Measurements from ENCODE around the gene AGO1. TPM values are rescaled to one million over a fixed set of nuclear protein-coding genes. Genes with fewer than 3 reads are reported as not detected.

The AGO1 gene
- total RNA-seq, 1 experiment from 2014 or later: 36.2 TPM

DNA sequence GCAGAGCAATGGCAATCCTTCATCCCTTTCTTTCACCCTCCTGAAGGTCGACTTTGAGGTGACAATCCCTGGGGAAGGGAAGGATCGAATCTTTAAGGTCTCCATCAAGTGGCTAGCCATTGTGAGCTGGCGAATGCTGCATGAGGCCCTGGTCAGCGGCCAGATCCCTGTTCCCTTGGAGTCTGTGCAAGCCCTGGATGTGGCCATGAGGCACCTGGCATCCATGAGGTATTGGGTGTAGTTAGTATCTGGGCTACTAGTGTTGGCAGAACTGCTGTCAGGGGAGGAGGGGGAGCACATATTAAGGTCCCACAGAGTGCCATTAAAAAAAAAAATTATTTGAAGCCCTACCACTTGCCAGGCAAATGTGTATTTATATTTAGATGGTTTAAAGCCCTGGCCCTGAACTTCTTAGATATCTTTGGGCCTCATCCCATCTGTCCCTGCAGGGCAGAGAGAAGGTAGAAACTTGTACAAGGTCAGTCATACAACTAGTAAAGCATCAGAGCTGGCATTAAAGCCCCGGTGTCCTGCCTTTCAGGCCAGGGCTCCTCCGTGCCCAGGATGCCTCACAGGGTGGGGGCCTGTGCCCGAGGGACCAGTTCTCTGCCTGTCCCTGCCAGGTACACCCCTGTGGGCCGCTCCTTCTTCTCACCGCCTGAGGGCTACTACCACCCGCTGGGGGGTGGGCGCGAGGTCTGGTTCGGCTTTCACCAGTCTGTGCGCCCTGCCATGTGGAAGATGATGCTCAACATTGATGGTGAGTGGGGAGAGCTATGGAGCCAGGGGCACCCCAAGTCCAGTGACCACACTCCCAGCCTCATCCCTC lies 10.3 kb downstream of the AGO1 start:
- H3K4me2 ChIP-seq (ENCODE audit: low read length): no peak overlapping the region
- ChIA-PET RAD21 (ENCODE audit: low non-redundant PET in 1 of 2, low total read pairs in 2 of 2, uncharacterized antibody in 2 of 2, unreplicated experiment in 2 of 2) (no interaction called here), CTCF (no interaction called here)

More for the DNA sequence above, 10.3 kb downstream of the AGO1 start:
- intact Hi-C loops (cut with micrococcal nuclease): no loop called here
- no peak for ATAC-seq
- TF ChIP-seq EZH2phosphoT487 (IDR thresholded peaks at IDR 0.05; ENCODE audit: borderline replicate concordance) (no peak), EGR1 (IDR thresholded peaks at IDR 0.05; ENCODE audit: low read depth) (no peak), FOSL1 (IDR thresholded peaks at IDR 0.05; ENCODE audit: low read depth) (no peak), ZFX (IDR thresholded peaks at IDR 0.05) (no peak), CBX3 (IDR thresholded peaks at IDR 0.05; ENCODE audit: low read depth) (no peak)
- TF ChIP-seq, protein P1, sequence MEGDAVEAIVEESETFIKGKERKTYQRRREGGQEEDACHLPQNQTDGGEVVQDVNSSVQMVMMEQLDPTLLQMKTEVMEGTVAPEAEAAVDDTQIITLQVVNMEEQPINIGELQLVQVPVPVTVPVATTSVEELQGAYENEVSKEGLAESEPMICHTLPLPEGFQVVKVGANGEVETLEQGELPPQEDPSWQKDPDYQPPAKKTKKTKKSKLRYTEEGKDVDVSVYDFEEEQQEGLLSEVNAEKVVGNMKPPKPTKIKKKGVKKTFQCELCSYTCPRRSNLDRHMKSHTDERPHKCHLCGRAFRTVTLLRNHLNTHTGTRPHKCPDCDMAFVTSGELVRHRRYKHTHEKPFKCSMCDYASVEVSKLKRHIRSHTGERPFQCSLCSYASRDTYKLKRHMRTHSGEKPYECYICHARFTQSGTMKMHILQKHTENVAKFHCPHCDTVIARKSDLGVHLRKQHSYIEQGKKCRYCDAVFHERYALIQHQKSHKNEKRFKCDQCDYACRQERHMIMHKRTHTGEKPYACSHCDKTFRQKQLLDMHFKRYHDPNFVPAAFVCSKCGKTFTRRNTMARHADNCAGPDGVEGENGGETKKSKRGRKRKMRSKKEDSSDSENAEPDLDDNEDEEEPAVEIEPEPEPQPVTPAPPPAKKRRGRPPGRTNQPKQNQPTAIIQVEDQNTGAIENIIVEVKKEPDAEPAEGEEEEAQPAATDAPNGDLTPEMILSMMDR (IDR thresholded peaks at IDR 0.05 in 2 of 3, conservative IDR thresholded peaks at IDR 0.05 in 1 of 3; ENCODE audit: borderline replicate concordance in 1 of 3, insufficient read depth in 1 of 3, low read depth in 2 of 3, low read length in 2 of 3): no peak
- TF ChIP-seq, protein P2, sequence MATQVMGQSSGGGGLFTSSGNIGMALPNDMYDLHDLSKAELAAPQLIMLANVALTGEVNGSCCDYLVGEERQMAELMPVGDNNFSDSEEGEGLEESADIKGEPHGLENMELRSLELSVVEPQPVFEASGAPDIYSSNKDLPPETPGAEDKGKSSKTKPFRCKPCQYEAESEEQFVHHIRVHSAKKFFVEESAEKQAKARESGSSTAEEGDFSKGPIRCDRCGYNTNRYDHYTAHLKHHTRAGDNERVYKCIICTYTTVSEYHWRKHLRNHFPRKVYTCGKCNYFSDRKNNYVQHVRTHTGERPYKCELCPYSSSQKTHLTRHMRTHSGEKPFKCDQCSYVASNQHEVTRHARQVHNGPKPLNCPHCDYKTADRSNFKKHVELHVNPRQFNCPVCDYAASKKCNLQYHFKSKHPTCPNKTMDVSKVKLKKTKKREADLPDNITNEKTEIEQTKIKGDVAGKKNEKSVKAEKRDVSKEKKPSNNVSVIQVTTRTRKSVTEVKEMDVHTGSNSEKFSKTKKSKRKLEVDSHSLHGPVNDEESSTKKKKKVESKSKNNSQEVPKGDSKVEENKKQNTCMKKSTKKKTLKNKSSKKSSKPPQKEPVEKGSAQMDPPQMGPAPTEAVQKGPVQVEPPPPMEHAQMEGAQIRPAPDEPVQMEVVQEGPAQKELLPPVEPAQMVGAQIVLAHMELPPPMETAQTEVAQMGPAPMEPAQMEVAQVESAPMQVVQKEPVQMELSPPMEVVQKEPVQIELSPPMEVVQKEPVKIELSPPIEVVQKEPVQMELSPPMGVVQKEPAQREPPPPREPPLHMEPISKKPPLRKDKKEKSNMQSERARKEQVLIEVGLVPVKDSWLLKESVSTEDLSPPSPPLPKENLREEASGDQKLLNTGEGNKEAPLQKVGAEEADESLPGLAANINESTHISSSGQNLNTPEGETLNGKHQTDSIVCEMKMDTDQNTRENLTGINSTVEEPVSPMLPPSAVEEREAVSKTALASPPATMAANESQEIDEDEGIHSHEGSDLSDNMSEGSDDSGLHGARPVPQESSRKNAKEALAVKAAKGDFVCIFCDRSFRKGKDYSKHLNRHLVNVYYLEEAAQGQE (IDR thresholded peaks at IDR 0.05; ENCODE audit: low read depth): no peak
- Histone ChIP-seq H4K20me1 (ENCODE audit: insufficient read depth) (no peaks in the 10 kb centered on the region), H3K36me3 (ENCODE audit: control insufficient read depth in 1 of 2, insufficient read depth in 2 of 2, low read length in 2 of 2) (peaks cover 15 to 39% of the 10 kb centered on the region in 2 experiments; a peak in 3 of 4 replicates), H2AFZ (ENCODE audit: low read depth, low read length, poor library complexity, severe bottlenecking) (no peak overlapping the region), H3K9ac (ENCODE audit: low read length) (no peak overlapping the region), H3K27ac (ENCODE audit: low read depth, low read length) (no peak overlapping the region), H3K9me2 (ENCODE audit: insufficient read depth) (no peaks in the 10 kb centered on the region), H3K4me3 (replicated peaks in 1 of 2; ENCODE audit: low read depth in 1 of 2, low read length in 2 of 2) (no peak overlapping the region), H3K27me3 (ENCODE audit: insufficient read depth, low read length) (no peaks in the 10 kb centered on the region), H3K9me3 (ENCODE audit: control insufficient read depth in 1 of 2, insufficient read depth in 1 of 2, low read depth in 1 of 2, low read length in 2 of 2) (no peaks in the 10 kb centered on the region), H3K4me1 (ENCODE audit: control insufficient read depth in 1 of 2, insufficient read depth in 2 of 2, low read length in 2 of 2) (peaks cover 0 to 6% of the 10 kb centered on the region in 2 experiments; a peak in 1 of 4 replicates), H3K79me2 (ENCODE audit: insufficient read depth, low read length) (no peaks in the 10 kb centered on the region)
- no peak for DNase-seq (ENCODE audit: low read depth, low spot score)
- no TSS peak for BruUV-seq (replicated peaks)
- POLR2A ChIA-PET: no interaction called here

Measured in HCT116 (cell line).